GM12878 (cell line): ENCODE measurements around the gene BMERB1. TPM values are rescaled to one million over a fixed set of nuclear protein-coding genes. Genes with fewer than 3 reads are reported as not detected.

ENCODE experiments used
- ATAC-seq: fragments of 200-7000 bp; cut with Tn5 transposase; 3 replicates; pipeline ENCODE4 v1.9.1; 2020; ENCODE audit warnings: mild to moderate bottlenecking, moderate library complexity
- BruUV-seq: library from RNA; stranded (reverse); fragments of 400-500 nt; replicated peaks from 2 replicates; lab custom pipeline; 2021; lab: Mats Ljungman, UMichigan
- CTCF ChIA-PET: fragments of 300-600 bp; sonication (Branson Sonifier 250); formaldehyde crosslinking; extraction: SDS; loops from one replicate; lab custom pipeline; 2021; ENCODE audit warnings: inconsistent platforms; lab: Yijun Ruan, JAX
- POLR2A ChIA-PET: fragments of 350-600 bp; formaldehyde crosslinking; extraction: SDS; loops from one replicate; lab custom pipeline; 2021; ENCODE audit warnings: inconsistent platforms; lab: Charles Lee
- RAD21 ChIA-PET: fragments of 300-600 bp; sonication (Branson Sonifier 250); formaldehyde crosslinking; loops from one replicate; lab custom pipeline; 2023; ENCODE audit warnings: antibody characterized with exemption; ENCODE audit not compliant: unreplicated experiment; lab: Charles Lee
- SMC1A ChIA-PET: fragments of 300-600 bp; sonication (Branson Sonifier 250); formaldehyde crosslinking; loops from one replicate; lab custom pipeline; 2023; ENCODE audit not compliant: unreplicated experiment, uncharacterized antibody; lab: Charles Lee
- DNase-seq: peaks from one replicate; pipeline ENCODE4 v3.0.0-alpha.2; 2011; ENCODE audit warnings: low read depth, low spot score
- FAIRE-seq: peaks from 3 replicates; lab custom pipeline; 2011; peaks lifted over from hg19 to GRCh38; lab: Jason Lieb, UNC
- H2AFZ ChIP-seq: 2 replicates; pipeline ENCODE4 v1.6.0; 2011; ENCODE audit warnings: low read depth, low read length, control low read depth; ENCODE audit not compliant: control insufficient read depth
- H3K27ac ChIP-seq: 2 replicates; pipeline ENCODE4 v1.5.1; 2011; ENCODE audit warnings: control low read depth; ENCODE audit not compliant: control insufficient read depth, insufficient read depth
- H3K27me3 ChIP-seq, 2 experiments: replicated peaks in 1 of 2; 2 replicates each; pipeline versions ENCODE4 v1.6.0 to v1.6.1; 2011; ENCODE audit warnings: low read length in 1 of 2; ENCODE audit not compliant: control insufficient read depth in 2 of 2, insufficient read depth in 2 of 2
- H3K36me3 ChIP-seq, 2 experiments: 2 replicates each; pipeline ENCODE4 v1.5.1; 2011; ENCODE audit warnings: low read length in 1 of 2; ENCODE audit not compliant: control insufficient read depth in 2 of 2, insufficient read depth in 2 of 2
- H3K4me1 ChIP-seq: 2 replicates; pipeline ENCODE4 v1.6.1; 2011; ENCODE audit warnings: mild to moderate bottlenecking, low read length, moderate library complexity, mixed read lengths; ENCODE audit not compliant: control insufficient read depth, insufficient read depth
- H3K4me2 ChIP-seq: 2 replicates; pipeline ENCODE4 v1.6.0; 2011; ENCODE audit warnings: control low read depth; ENCODE audit not compliant: control insufficient read depth, insufficient read depth
- H3K4me3 ChIP-seq: fragments of 200-600 bp; sonication (generic); 2 replicates; pipeline ENCODE4 v1.5.1; 2016
- H3K79me2 ChIP-seq: 2 replicates; pipeline ENCODE4 v1.6.0; 2011; ENCODE audit warnings: low read length; ENCODE audit not compliant: control insufficient read depth, insufficient read depth
- H3K9ac ChIP-seq: 2 replicates; pipeline ENCODE4 v1.8.0; 2011; ENCODE audit warnings: low read length, control low read depth, mixed read lengths; ENCODE audit not compliant: control insufficient read depth, insufficient read depth
- H3K9me3 ChIP-seq: replicated peaks from 3 replicates; pipeline ENCODE4 v1.5.1; 2011; ENCODE audit warnings: mild to moderate bottlenecking, low read length; ENCODE audit not compliant: control insufficient read depth, insufficient read depth
- H4K20me1 ChIP-seq: 2 replicates; pipeline ENCODE4 v1.6.0; 2011; ENCODE audit not compliant: control insufficient read depth, insufficient read depth
- BCL11A ChIP-seq: IDR thresholded peaks from 2 replicates; pipeline ENCODE4 v1.6.1; 2011; ENCODE audit warnings: low read depth, low read length
- BCLAF1 ChIP-seq: fragments of 450-650 bp; IDR thresholded peaks from 2 replicates; pipeline ENCODE4 v1.6.1; 2017; ENCODE audit warnings: antibody characterized with exemption, mild to moderate bottlenecking, moderate library complexity
- BHLHE40 ChIP-seq, 2 experiments: fragments of 450-650 bp in 1 of 2; IDR thresholded peaks; 2 replicates each; pipeline ENCODE4 v1.6.1; 2011 to 2017; ENCODE audit warnings: low read depth in 2 of 2, borderline replicate concordance in 1 of 2, improper control_type of control experiment in 1 of 2, low read length in 1 of 2, mild to moderate bottlenecking in 1 of 2
- BRCA1 ChIP-seq: IDR thresholded peaks from 2 replicates; pipeline ENCODE4 v1.6.1; 2011; ENCODE audit warnings: low read depth, low read length, improper control_type of control experiment
- EGR1 ChIP-seq, 2 experiments: IDR thresholded peaks; 1 replicate in 1 of 2; 2 replicates in 1 of 2; pipeline ENCODE4 v1.6.1; 2011 to 2012; ENCODE audit warnings: low read depth in 2 of 2, low read length in 2 of 2, borderline replicate concordance in 1 of 2, mild to moderate bottlenecking in 1 of 2, moderate library complexity in 1 of 2
- IKZF2 ChIP-seq, 2 experiments: fragments of 450-650 bp; IDR thresholded peaks; 2 replicates each; pipeline ENCODE4 v1.6.1; 2017; ENCODE audit warnings: mild to moderate bottlenecking in 2 of 2, moderate library complexity in 2 of 2
- PAX8 ChIP-seq: fragments of 450-650 bp; IDR thresholded peaks from 2 replicates; pipeline ENCODE4 v1.6.1; 2017; ENCODE audit warnings: mild to moderate bottlenecking, moderate library complexity
- PBX3 ChIP-seq: IDR thresholded peaks from 2 replicates; pipeline ENCODE4 v1.6.1; 2011; ENCODE audit warnings: mild to moderate bottlenecking, low read depth, low read length, moderate library complexity; ENCODE audit not compliant: insufficient replicate concordance
- RAD21 ChIP-seq: IDR thresholded peaks from 2 replicates; pipeline ENCODE4 v1.6.1; 2011; ENCODE audit warnings: mild to moderate bottlenecking, low read depth, low read length, moderate library complexity; ENCODE audit not compliant: insufficient read depth
- RB1 ChIP-seq: fragments of 450-650 bp; formaldehyde crosslinking; IDR thresholded peaks from 2 replicates; pipeline ENCODE4 v1.6.1; 2017; ENCODE audit warnings: mild to moderate bottlenecking, borderline replicate concordance
- RCOR1 ChIP-seq: conservative IDR thresholded peaks from 2 replicates; pipeline ENCODE4 v1.6.1; 2012; ENCODE audit warnings: low read depth, low read length, improper control_type of control experiment
- TBL1XR1 ChIP-seq: IDR thresholded peaks from 2 replicates; pipeline ENCODE4 v1.6.1; 2012; ENCODE audit warnings: low read depth, low read length, improper control_type of control experiment
- TCF3 ChIP-seq: IDR thresholded peaks from 2 replicates; pipeline ENCODE4 v1.6.1; 2012; ENCODE audit warnings: low read depth, mild to moderate bottlenecking, low read length, borderline replicate concordance; ENCODE audit not compliant: insufficient read depth
- USF2 ChIP-seq: IDR thresholded peaks from 2 replicates; pipeline ENCODE4 v1.6.1; 2011; ENCODE audit warnings: low read depth, low read length, improper control_type of control experiment, borderline replicate concordance
- ZSCAN29 ChIP-seq: fragments of 450-650 bp; IDR thresholded peaks from 2 replicates; pipeline ENCODE4 v1.6.1; 2017; ENCODE audit warnings: mild to moderate bottlenecking, moderate library complexity
- WGBS: methylation state at CpG from one replicate; pipeline ENCODE4 v1.1.6; 2016; ENCODE audit warnings: low lambda C conversion rate; ENCODE audit not compliant: insufficient replicate concordance, insufficient coverage; ENCODE audit errors: missing lambda C conversion rate; 5-methylcytosine and 5-hydroxymethylcytosine counted together
- in situ Hi-C: fragments of 300-500 bp; cut with MboI; formaldehyde crosslinking; loops from 9 replicates; pipeline ENCODE4 v1.14.3; 2018; ENCODE audit warnings: mixed read lengths
- intact Hi-C: fragments of 100-400 bp; cut with micrococcal nuclease; formaldehyde crosslinking; loops from one replicate; pipeline ENCODE4 v1.14.2; 2022; ENCODE audit not compliant: unreplicated experiment
- polyA plus RNA-seq, 11 experiments: library from polyadenylated mRNA; depleted of rRNA in 4 of 11; unstranded in 6 of 11; stranded (reverse) in 5 of 11; fragments of >200 nt; fragmentation: Nextera tagmentation in 4 of 11; fragmentation: Illumina TruSeq in 1 of 11; extraction: Ambion mirVana in 4 of 11; extraction: Trizol in 1 of 11; gene quantifications; 1 replicate in 1 of 11; 2 replicates in 10 of 11; pipeline versions ENCODE4 v1.2.1 to v1.2.3, GENCODE V29; 2011 to 2016; ENCODE audit warnings: inconsistent platforms in 2 of 11, missing spikeins in 2 of 11, low read depth in 1 of 11
- total RNA-seq, 4 experiments: library from RNA; depleted of rRNA in 3 of 4; stranded (reverse); fragments of >200 nt in 3 of 4; fragmentation: Illumina TruSeq in 1 of 4; extraction: Trizol in 1 of 4; gene quantifications; 2 replicates each; pipeline versions ENCODE4 v1.2.1 to v1.2.3, GENCODE V29; 2013 to 2021

Gene BMERB1
- total and polyA plus RNA-seq, 10 of the 15 experiments (the other 5 are each of a cell fraction or from before 2014, with no cell fraction given): 0.05 to 0.68 (median 0.34) TPM

GRCh38 chr16:15498427-15499175 is 64.2 kb downstream of the BMERB1 start (continued):
- TF ChIP-seq USF2: no peak
- TF ChIP-seq, all 136 proteins: peak for 0

- FAIRE-seq: no peak
- Histone ChIP-seq H4K20me1 (no peaks in the 10 kb centered on the region), H3K9me3 (no peaks in the 10 kb centered on the region), H3K27me3 (no peaks in the 10 kb centered on the region; a peak in 1 of 4 replicates), H3K4me1 (no peaks in the 10 kb centered on the region), H3K36me3 (no peaks in the 10 kb centered on the region), H3K9ac (no peak overlapping the region), H3K4me2 (no peak overlapping the region), H2AFZ (no peak overlapping the region), H3K27ac (no peak overlapping the region), H3K4me3 (no peak overlapping the region), H3K79me2 (no peaks in the 10 kb centered on the region)
- ChIA-PET POLR2A (no interaction called here), RAD21 (no interaction called here), SMC1A (no interaction called here), CTCF (no interaction called here)
- no peak for ATAC-seq
- BruUV-seq: no TSS peak
- DNase-seq: no peak
- intact Hi-C loops: no loop called here
- in situ Hi-C loops: no loop called here
- WGBS: 54% methylated on average over 26 of the region's 26 CpGs
- TF ChIP-seq PBX3: no peak
- no peak for TF ChIP-seq RAD21
- no peak for TF ChIP-seq RCOR1
- TF ChIP-seq PAX8: no peak
- no peak for TF ChIP-seq ZSCAN29
- TF ChIP-seq TCF3: no peak
- TF ChIP-seq BRCA1: no peak
- no peak for TF ChIP-seq BCLAF1
- no peak for TF ChIP-seq BHLHE40 (IDR thresholded peaks at IDR 0.05; ENCODE audit: borderline replicate concordance in 1 of 2, low read depth in 2 of 2, low read length in 1 of 2)
- no peak for TF ChIP-seq IKZF2 (IDR thresholded peaks at IDR 0.05)
- TF ChIP-seq RB1: no peak
- no peak for TF ChIP-seq EGR1 (IDR thresholded peaks at IDR 0.05; ENCODE audit: borderline replicate concordance in 1 of 2, low read depth in 2 of 2, low read length in 2 of 2)
- TF ChIP-seq BCL11A: no peak
- no peak for TF ChIP-seq TBL1XR1
Observed at GRCh38 chr16:15502041-15502725, 67.8 kb downstream of the BMERB1 start.
